HS-5 (cell line): ENCODE results near the gene NPTX1.

Experiments used
- DNase-seq: peaks from one replicate; pipeline ENCODE4 v3.0.0-alpha.2; 2012; ENCODE audit warnings: low read depth

NPTX1 gene

GRCh38 chr17:80503921-80504320 lies 27.5 kb upstream of the NPTX1 start:
- DNase-seq, result no peak

- DNase-seq, result no peak
Observed at GRCh38 chr17:80503031-80503430, 26.6 kb upstream of the NPTX1 start.

DNA sequence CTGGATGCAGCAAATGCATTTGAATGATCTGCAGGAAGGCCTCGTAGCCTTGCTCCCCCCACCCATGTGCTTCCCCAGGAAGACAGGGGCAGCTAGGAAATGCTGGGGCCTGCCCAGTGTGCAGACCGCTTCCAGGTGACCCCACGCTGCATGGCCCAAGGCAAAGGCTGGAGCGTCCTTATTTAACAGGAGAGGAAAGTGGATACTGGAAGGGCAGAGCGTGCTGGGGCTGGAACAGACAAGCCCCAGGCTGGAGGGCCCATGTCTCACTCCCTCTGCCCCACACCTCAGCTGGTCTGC lies 26.1 kb upstream of the NPTX1 start:
- no peak for DNase-seq

- DNase-seq, result no peak
Observed at GRCh38 chr17:80501741-80502577, 25.6 kb upstream of the NPTX1 start.

- DNase-seq, result no peak
Observed at GRCh38 chr17:80499961-80500665, 23.7 kb upstream of the NPTX1 start.

GRCh38 chr17:80499560-80499959 lies 23.2 kb upstream of the NPTX1 start:
- DNase-seq, result no peak

DNA sequence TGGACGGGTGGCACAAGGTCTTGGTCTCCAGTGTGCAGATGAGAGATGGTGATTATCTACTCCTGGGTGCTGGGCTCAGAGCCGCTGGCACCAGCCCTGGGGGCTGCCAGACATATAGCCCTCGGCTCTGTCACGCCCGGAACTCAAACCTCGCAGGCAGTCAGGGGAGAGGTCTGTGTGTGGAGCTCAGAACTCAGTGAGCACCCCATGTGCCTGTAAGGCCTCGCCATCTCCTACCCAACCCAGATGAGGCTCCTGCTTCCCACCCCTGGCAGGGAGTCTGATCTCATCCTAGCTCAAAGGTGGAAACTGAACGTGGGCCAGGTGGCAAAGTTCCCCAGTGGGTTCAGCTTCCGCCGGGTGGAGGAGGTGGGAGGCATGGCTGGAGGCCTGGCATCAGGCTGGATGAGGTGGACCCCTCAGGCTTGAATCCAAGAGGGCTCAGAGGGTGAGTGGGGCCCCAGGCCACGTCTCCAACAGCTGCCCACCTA lies 22.6 kb upstream of the NPTX1 start:
- no peak for DNase-seq

- no peak for DNase-seq
Observed at GRCh38 chr17:80498242-80498919, 22.0 kb upstream of the NPTX1 start.

DNA sequence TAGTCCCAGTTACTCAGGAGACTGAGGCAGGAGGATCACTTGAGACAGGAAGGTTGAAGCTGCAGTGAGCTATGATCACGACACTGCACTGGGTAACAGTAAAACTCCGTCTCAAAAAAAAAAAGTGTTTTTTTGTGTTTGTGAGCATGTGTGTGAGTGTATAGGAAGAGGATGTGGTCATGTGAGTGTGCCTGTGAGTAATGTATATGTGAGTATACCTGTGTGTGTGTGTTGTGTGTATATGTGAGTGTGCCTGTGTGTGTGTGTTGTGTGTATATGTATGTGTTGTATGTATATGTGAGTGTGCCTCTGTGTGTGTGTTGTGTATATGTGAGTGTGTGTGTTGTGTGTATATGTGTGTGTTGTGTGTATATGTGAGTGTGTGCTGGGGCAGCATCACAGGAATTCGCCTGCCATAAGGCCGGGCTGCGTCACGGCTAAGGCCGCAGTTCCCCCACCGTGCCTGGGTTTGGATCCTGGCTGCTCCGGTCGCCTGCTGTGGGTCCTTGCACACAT lies 21.4 kb upstream of the NPTX1 start:
- DNase-seq, result no peak

GRCh38 chr17:80494547-80494946 lies 18.1 kb upstream of the NPTX1 start:
- DNase-seq, result no peak

DNA sequence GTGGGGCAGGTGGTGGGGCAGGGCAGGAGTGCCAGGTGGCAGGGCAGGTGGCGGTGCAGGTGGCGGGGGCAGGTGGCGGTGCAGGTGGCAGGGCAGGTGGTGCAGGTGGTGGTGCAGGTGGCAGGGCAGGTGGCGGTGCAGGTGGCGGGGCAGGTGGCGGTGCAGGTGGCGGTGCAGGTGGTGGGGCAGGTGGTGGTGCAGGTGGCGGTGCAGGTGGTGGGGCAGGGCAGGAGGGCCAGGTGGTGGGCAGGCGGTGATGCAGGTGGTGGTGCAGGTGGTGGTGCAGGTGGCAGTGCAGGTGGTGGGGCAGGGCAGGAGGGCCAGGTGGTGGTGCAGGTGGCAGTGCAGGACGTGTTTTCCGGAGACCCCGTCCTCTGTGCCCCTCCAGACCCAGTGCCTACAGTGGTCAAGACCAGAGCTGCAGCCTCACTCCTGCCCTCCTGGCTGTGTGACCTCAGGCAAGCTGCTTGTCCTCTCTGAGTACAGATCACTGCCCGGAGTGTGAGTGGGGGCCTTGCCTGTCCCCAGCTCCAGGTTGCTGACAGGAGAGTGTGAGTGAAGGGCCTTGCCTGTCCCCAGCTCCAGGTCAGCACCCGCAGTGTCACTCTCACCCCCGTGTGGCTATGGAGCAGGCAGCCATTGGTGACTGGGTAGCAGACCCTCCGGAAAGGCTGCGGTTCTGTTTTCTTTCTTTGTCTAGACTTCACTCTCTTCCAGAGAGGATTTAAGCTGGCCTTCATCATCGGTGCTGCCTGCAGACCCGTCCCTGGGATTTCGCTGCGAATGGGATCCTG lies 16.1 kb upstream of the NPTX1 start:
- DNase-seq, result no peak

DNA sequence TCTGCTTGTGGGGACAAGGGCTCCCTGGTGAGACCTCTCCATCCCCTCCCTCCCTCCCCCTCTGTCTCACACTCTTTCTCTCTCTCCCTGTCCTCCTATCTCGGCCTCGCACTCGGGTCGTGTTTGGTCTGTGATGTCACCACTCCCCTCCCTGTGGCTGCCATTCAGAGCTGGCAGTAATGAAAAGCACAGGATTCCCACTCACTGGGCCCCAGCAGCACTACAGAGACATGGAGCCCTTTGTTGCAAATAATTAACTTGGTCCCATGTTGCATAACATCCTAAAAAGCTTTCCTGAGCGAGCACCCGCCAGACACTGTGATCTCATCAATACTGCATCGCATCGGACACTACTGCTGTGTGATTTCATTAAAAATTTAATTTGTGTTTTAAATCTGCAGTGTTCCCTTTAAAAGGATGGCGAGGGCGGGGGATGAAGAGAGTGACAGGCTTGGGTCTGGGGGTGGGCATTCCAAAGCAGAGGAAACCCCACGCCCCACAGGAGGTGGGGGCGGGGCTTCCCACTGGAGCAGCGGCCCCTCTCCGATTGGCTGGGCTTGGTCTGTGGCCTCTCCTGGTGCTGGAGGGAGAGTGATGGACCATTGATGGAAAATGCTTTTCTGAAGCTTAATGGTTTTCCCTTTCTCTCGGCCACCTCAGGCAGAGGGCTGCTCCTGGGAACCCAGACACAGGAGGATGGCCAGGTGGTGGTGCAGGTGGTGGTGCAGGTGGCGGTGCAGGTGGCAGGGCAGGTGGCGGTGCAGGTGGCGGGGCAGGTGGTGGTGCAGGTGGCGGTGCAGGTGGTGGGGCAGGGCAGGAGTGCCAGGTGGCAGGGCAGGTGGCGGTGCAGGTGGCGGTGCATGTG lies 15.3 kb upstream of the NPTX1 start:
- DNase-seq, result no peak

- no peak for DNase-seq
Observed at GRCh38 chr17:80487511-80487910, 11.1 kb upstream of the NPTX1 start.

GRCh38 chr17:80486692-80487091 lies 10.3 kb upstream of the NPTX1 start:
- no peak for DNase-seq

DNA sequence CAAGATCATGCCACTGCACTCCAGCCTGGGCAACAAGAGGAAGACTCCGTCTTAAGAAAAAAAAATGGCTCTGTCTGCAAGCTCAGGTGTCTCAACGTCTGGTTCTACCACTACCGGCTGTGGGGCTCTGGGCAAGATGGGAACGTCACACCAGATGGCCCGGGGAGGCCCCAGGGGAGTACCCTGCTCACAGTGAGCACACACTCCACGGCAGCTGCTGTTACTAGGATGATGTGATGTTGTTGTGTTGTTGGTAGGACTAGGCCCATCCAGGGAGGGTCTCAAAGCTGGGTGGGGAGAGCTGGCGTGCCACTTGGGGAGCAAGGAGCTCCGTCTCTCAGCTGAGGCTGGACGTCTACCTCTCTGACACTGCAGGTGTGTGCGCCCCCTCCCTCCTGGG lies 9.4 kb upstream of the NPTX1 start:
- DNase-seq, result no peak

DNA sequence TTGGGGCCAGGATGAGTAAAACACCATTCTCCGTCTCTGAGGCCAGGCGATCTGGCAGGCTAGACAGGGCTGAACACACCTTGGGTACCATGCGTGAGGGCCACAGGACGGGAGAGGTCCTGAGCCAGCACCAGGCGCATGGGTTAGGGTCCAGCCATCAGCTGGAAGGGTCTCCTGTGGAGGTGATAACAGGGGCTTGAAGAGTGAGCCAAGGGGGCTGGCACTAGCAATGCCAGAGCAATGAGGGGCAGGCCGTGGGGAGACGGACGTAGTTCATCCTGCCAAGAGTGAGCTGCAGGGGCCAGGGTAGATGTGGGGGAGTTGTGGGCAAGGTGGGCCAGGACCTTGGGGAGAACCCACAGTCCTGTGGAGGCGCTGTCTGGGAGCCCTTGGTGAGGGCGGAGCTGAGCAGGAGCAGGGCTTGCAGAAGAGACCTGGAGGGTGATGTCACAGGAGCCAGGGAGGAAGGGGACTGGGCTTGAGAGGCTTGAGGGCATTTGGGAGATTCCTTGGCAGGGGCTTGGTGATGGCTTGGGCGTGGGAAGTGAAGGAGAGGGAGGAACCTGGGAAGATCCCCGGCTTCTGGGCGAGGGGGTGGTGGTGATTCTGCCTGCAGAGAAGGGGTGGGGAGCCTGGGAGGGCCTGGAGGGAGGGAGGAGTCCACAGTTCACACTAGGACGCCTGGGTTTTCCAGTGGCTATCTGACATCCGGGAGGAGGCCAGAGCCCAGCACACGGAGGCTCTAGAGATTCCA lies 6.3 kb upstream of the NPTX1 start:
- DNase-seq, result no peak

DNA sequence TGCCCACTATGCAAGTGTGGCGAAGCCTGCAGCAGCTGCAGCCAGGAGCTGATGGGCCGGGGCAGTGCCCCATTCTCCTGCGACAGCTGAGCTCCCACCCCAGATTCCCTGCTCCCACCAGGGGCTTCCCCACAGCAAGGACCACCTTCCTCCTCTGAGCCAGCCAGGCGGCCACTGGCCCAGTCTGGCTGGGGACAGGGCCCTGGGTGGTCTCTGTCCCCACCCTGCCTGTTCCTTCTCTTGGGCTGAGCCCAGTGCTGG lies 5.6 kb upstream of the NPTX1 start:
- no peak for DNase-seq

GRCh38 chr17:80481284-80482057 lies 5.1 kb upstream of the NPTX1 start:
- DNase-seq, result no peak

DNA sequence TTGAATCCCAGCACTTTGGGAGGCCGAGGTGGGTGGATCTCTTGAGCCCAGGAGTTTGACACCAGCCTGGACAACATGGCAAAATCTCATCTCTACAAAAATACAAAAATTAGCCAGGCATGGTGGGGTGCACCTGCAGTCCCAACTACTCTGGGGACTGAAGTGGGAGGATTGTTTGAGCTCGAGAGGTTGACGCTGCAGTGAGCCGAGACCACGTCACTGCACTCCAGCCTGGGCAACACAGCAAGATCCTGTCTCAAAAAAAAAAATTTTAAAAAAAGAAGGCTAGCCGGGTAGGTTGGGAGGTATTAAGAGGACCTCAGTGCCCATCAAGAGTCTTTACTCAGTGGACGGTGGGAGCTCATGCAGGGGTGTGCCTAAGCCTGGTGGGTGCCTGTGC lies 3.8 kb upstream of the NPTX1 start:
- no peak for DNase-seq

DNA sequence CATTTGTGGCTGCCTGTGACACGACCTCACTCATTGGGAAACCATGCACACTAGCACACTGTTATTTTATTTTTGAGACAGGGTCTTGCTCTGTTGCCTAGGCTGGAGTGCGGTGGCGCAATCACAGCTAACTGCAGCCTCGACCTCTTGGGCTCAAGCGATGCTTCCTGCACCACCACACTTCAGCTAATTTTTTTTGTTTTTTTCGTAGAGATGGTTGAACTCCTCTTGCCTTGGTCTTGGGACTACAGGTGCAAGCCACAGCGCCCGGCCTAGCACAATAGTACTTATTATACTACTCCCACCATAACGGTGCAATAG lies 2.8 kb upstream of the NPTX1 start:
- DNase-seq, result no peak
